Liver (tissue), 3 donors: Measurements from ENCODE around the gene CBFB.

ENCODE experiments used
- CTCF ChIP-seq: fragments of 150-350 bp; IDR thresholded peaks from 2 replicates; pipeline ENCODE4 v1.5.1; 2017; ENCODE audit warnings: improper control_type of control experiment, low read depth, low read length; ENCODE audit not compliant: missing input control
- FOXA1 ChIP-seq: IDR thresholded peaks from 2 replicates; pipeline ENCODE4 v1.6.1; 2016; ENCODE audit warnings: antibody characterized with exemption
- FOXA2 ChIP-seq: IDR thresholded peaks from 2 replicates; pipeline ENCODE4 v1.6.1; 2016; ENCODE audit warnings: antibody characterized with exemption
- GABPA ChIP-seq, 2 donors: IDR thresholded peaks in 1 of 2; conservative IDR thresholded peaks in 1 of 2; 2 replicates each; pipeline ENCODE4 v1.6.1; 2016; ENCODE audit warnings: antibody characterized with exemption in 2 of 2, mild to moderate bottlenecking in 1 of 2, moderate library complexity in 1 of 2
- JUND ChIP-seq, 2 donors: IDR thresholded peaks; 2 replicates each; pipeline ENCODE4 v1.6.1; 2016; ENCODE audit warnings: antibody characterized with exemption in 2 of 2
- RAD21 ChIP-seq, 2 donors: IDR thresholded peaks; 2 replicates each; pipeline ENCODE4 v1.6.1; 2016; ENCODE audit warnings: antibody characterized with exemption in 2 of 2, mild to moderate bottlenecking in 2 of 2
- TAF1 ChIP-seq: conservative IDR thresholded peaks from 2 replicates; pipeline ENCODE4 v1.6.1; 2016; ENCODE audit warnings: antibody characterized with exemption, mild to moderate bottlenecking
- TF ChIP-seq, protein P1 (sequence below): IDR thresholded peaks from 2 replicates; pipeline ENCODE4 v1.6.1; 2016; ENCODE audit warnings: antibody characterized with exemption
- TF ChIP-seq, protein P2 (sequence below): IDR thresholded peaks from 2 replicates; pipeline ENCODE4 v1.6.1; 2016; ENCODE audit warnings: antibody characterized with exemption, mild to moderate bottlenecking
- TF ChIP-seq, protein P3 (sequence below): IDR thresholded peaks from 2 replicates; pipeline ENCODE4 v1.6.1; 2016; ENCODE audit warnings: antibody characterized with exemption
- TF ChIP-seq, protein P4 (sequence below): IDR thresholded peaks from 2 replicates; pipeline ENCODE4 v1.6.1; 2016; ENCODE audit warnings: antibody characterized with exemption
- donor health status: healthy.
- donor health status: healthy.

GRCh38 chr16:67082100-67082499 lies 53.2 kb downstream of the CBFB start:
- TF ChIP-seq, protein P1, sequence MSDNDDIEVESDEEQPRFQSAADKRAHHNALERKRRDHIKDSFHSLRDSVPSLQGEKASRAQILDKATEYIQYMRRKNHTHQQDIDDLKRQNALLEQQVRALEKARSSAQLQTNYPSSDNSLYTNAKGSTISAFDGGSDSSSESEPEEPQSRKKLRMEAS: no peak
- TF ChIP-seq CTCF (no peak), GABPA (IDR thresholded peaks at IDR 0.05 in 1 of 2, conservative IDR thresholded peaks at IDR 0.05 in 1 of 2) (no peak), RAD21 (IDR thresholded peaks at IDR 0.05) (no peak), FOXA2 (no peak), JUND (IDR thresholded peaks at IDR 0.05) (no peak), FOXA1 (no peak), TAF1 (no peak)
- TF ChIP-seq, protein P2, sequence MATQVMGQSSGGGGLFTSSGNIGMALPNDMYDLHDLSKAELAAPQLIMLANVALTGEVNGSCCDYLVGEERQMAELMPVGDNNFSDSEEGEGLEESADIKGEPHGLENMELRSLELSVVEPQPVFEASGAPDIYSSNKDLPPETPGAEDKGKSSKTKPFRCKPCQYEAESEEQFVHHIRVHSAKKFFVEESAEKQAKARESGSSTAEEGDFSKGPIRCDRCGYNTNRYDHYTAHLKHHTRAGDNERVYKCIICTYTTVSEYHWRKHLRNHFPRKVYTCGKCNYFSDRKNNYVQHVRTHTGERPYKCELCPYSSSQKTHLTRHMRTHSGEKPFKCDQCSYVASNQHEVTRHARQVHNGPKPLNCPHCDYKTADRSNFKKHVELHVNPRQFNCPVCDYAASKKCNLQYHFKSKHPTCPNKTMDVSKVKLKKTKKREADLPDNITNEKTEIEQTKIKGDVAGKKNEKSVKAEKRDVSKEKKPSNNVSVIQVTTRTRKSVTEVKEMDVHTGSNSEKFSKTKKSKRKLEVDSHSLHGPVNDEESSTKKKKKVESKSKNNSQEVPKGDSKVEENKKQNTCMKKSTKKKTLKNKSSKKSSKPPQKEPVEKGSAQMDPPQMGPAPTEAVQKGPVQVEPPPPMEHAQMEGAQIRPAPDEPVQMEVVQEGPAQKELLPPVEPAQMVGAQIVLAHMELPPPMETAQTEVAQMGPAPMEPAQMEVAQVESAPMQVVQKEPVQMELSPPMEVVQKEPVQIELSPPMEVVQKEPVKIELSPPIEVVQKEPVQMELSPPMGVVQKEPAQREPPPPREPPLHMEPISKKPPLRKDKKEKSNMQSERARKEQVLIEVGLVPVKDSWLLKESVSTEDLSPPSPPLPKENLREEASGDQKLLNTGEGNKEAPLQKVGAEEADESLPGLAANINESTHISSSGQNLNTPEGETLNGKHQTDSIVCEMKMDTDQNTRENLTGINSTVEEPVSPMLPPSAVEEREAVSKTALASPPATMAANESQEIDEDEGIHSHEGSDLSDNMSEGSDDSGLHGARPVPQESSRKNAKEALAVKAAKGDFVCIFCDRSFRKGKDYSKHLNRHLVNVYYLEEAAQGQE: no peak
- TF ChIP-seq, protein P3, sequence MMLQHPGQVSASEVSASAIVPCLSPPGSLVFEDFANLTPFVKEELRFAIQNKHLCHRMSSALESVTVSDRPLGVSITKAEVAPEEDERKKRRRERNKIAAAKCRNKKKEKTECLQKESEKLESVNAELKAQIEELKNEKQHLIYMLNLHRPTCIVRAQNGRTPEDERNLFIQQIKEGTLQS: no peak
- TF ChIP-seq, protein P4, sequence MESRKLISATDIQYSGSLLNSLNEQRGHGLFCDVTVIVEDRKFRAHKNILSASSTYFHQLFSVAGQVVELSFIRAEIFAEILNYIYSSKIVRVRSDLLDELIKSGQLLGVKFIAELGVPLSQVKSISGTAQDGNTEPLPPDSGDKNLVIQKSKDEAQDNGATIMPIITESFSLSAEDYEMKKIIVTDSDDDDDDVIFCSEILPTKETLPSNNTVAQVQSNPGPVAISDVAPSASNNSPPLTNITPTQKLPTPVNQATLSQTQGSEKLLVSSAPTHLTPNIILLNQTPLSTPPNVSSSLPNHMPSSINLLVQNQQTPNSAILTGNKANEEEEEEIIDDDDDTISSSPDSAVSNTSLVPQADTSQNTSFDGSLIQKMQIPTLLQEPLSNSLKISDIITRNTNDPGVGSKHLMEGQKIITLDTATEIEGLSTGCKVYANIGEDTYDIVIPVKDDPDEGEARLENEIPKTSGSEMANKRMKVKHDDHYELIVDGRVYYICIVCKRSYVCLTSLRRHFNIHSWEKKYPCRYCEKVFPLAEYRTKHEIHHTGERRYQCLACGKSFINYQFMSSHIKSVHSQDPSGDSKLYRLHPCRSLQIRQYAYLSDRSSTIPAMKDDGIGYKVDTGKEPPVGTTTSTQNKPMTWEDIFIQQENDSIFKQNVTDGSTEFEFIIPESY: no peak
